Cardiac fibroblast (primary cell): Measurements from ENCODE around the gene MAGI1.
A peak's percentile ranks its signal among the peaks of the same experiment; 100 is the strongest.

ENCODE experiments used
- DNase-seq, 2 donors: peaks; one replicate each; pipeline versions ENCODE4 v3.0.0 to v3.0.0-alpha.2; 2010; ENCODE audit warnings: low read depth in 2 of 2
- H3K4me3 ChIP-seq, 2 donors: replicated peaks in 1 of 2; 1 replicate in 1 of 2; 2 replicates in 1 of 2; pipeline ENCODE4 v1.5.1; 2011; ENCODE audit warnings: low read depth in 2 of 2, low read length in 2 of 2, mild to moderate bottlenecking in 2 of 2, moderate library complexity in 1 of 2
- TF ChIP-seq, protein P1 (sequence below): IDR thresholded peaks from one replicate; pipeline ENCODE4 v1.5.1; 2011; ENCODE audit warnings: low read depth, mild to moderate bottlenecking, low read length, inconsistent platforms

The MAGI1 gene

DNA sequence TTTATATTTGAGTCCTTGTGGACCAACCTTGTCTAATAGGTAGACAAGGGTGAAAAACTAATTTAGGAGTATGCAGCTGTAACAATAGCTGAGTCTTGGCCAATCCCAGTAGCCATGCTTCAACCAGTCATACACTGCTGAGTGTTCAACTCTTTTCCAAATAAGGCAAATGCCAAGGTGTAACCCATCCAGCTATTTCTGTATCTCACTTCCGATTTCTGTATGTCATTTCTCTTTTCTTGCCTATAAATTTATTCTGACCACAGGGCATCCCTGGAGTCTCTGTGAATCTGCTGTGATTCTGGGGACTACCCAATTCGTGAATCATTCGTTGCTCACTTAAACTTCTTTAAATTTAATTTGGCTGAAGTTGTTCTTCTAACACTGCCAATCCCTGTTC lies 93.2 kb downstream of the MAGI1 start:
- peak in 1 of 2 donors; percentile 82 for DNase-seq
- H3K4me3 ChIP-seq: no peak overlapping the region
- TF ChIP-seq, protein P1, sequence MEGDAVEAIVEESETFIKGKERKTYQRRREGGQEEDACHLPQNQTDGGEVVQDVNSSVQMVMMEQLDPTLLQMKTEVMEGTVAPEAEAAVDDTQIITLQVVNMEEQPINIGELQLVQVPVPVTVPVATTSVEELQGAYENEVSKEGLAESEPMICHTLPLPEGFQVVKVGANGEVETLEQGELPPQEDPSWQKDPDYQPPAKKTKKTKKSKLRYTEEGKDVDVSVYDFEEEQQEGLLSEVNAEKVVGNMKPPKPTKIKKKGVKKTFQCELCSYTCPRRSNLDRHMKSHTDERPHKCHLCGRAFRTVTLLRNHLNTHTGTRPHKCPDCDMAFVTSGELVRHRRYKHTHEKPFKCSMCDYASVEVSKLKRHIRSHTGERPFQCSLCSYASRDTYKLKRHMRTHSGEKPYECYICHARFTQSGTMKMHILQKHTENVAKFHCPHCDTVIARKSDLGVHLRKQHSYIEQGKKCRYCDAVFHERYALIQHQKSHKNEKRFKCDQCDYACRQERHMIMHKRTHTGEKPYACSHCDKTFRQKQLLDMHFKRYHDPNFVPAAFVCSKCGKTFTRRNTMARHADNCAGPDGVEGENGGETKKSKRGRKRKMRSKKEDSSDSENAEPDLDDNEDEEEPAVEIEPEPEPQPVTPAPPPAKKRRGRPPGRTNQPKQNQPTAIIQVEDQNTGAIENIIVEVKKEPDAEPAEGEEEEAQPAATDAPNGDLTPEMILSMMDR: no peak

DNA sequence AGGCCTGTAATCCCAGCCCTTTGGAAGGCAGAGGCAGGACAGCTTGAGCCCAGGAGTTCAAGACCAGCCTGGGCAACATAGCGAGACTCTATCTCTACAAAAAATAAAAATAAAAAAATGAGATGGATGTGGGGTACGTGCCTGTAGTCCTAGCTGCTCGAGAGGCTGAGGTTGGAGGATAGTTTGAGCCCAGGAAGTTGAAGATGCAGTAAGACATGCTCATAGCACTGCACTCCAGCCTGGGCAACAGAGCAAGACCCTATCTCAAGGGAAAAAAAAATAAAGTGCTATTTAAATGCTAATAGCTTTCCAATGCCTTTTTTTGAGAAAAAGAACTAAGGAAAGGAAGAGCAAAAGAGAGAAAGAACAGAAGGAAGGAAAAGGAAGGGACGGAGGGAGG lies 94.5 kb downstream of the MAGI1 start:
- no peak for DNase-seq
- TF ChIP-seq, protein P1: no peak

DNA sequence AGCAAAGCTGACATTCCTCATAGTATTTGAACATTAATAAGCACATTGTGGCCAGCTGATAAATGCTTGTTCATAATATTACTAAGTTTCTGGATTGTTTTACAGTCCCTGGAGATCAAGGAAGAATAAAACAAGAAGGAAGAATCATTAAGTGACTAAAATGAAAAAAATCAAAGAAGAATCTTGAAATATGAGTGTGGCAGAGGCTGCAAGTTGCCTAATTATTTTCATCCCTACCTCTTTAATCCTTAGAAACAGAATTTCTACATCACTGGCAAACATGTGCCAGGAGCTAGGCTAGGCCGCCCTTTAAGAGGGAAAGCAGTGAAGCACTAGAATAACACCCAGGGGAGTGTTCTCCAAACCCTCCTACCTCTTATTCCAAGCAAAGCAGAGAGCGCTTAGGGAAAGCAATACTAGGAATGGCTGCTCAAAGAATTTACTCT lies 98.9 kb downstream of the MAGI1 start:
- TF ChIP-seq, protein P1: no peak
- no peak overlapping the region for H3K4me3 ChIP-seq
- peak in 1 of 2 donors; percentile 71 for DNase-seq

More for the DNA sequence above, 94.5 kb downstream of the MAGI1 start:
- H3K4me3 ChIP-seq: no peak overlapping the region

DNA sequence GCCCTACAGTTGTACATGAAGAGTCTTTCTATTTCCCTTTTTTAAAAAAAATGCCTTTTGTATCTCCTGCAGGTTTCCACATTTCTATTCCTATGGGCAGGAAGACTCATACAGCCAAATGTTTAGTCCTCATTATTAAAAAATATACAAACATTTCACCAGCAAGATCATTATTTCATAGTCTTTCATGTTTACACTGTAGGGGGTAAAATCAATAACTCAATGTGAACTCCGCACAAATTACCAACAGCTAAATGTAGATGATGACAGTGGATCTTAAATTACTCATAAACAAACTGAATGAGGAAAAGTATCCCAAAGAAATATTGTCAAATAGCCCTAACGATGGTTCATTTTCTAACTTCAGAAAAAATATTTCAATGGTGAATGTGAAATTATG lies 99.5 kb downstream of the MAGI1 start:
- TF ChIP-seq, protein P1: no peak
- H3K4me3 ChIP-seq: no peak overlapping the region
- no peak for DNase-seq

DNA sequence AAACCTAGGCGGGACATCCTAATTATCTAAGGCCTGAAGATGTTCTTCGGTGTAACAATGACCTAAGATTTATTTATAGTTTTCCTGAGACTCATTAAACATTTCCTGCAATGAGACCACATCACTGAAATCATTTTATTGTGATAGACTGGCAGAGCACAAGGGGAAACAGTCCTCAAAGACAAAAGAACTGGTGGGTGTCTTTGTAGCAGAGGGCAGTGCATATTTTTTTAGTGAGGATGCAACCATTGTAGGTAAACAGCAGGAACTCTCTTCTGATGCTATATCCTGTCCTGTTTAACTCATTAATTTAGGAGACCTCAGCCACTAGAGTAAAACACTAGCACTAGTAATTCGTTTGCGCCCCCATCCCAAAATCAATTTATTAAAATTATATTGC lies 100.0 kb downstream of the MAGI1 start:
- no peak overlapping the region for H3K4me3 ChIP-seq
- TF ChIP-seq, protein P1: no peak
- DNase-seq: no peak

DNA sequence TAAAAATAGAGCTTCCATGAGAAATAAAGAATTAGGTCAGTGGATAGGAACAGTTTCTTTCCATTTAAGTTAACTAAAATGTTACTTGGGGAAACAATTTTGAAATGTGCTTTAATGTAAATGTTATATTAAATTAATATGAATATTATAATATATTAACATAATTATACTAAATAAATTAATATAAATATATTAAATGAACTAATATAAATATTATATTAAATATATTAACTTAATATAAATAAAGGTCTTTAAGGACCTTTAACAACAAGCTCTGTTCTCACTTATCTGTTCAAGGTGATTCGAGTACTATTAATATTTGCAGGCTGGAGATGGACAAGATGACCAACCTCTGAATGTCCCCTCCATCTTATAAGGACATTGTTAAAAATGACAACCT lies 100.6 kb downstream of the MAGI1 start:
- TF ChIP-seq, protein P1: no peak
- DNase-seq: no peak
- no peak overlapping the region for H3K4me3 ChIP-seq

DNA sequence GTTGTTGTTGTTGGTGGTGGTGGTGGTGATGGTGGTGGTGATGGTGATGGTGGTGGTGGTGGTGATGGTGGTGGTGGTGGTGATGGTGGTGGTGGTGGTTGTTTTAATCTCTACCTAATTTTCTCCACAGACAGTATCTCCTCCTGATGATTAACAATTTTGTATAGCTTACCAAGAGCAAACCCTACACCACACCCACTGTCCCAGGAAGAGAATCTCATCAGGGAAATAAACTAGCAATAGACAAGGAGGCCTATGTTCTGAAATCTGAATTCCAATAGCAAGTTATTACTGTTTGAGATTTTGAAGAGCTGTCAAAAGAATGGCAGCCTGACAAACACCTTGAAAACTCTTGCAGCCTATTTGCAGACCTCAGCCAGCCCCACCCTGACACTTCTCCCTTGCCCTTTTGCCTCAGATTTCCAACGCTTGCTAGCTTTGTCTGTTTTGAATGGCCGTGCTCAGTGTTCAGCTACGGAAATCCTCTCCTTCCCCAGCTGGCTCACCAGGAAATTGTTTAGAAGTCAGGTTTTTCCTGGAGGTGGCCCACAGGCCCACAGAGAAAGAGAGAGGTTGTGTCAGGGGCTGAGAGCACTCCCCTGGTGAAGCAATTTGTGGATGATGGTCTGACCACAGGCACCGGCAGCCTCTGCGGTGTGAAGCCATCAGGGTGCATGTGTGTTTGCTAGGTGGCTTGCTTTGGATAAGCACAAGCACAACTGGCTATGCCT lies 101.6 kb downstream of the MAGI1 start:
- H3K4me3 ChIP-seq: no peak overlapping the region
- TF ChIP-seq, protein P1: no peak
- DNase-seq: no peak
